SK-N-SH treated with all-trans-retinoic acid at 6 μM for 48 hours (cell line): Measurements from ENCODE around the gene AMPD3.

Experiments
- ATAC-seq: fragments of 200-7000 bp; cut with Tn5 transposase; 3 replicates; pipeline ENCODE4 v1.9.1; 2020; ENCODE audit warnings: mild to moderate bottlenecking, moderate library complexity
- ARNTL ChIP-seq: fragments of 450-650 bp; formaldehyde crosslinking; IDR thresholded peaks from 2 replicates; pipeline ENCODE4 v1.5.0; 2020; ENCODE audit warnings: low read depth, mild to moderate bottlenecking, moderate library complexity, borderline replicate concordance
- BACH2 ChIP-seq: fragments of 250-450 bp; sonication (Bioruptor Pico); IDR thresholded peaks from 2 replicates; pipeline ENCODE4 v1.9.0; 2021; ENCODE audit warnings: mild to moderate bottlenecking, borderline replicate concordance
- ESRRG ChIP-seq: fragments of 250-450 bp; sonication (Bioruptor Pico); IDR thresholded peaks from 2 replicates; pipeline ENCODE4 v1.6.1; 2021; ENCODE audit warnings: mild to moderate bottlenecking
- GLIS3 ChIP-seq: fragments of 250-450 bp; sonication (Bioruptor Pico); IDR thresholded peaks from 2 replicates; pipeline ENCODE4 v1.5.0; 2020; ENCODE audit warnings: mild to moderate bottlenecking, moderate library complexity
- ISL1 ChIP-seq: fragments of 250-450 bp; sonication (Bioruptor Pico); IDR thresholded peaks from 2 replicates; pipeline ENCODE4 v2.1.2; 2022; ENCODE audit warnings: mild to moderate bottlenecking, moderate library complexity
- OSR1 ChIP-seq: fragments of 250-450 bp; sonication (Bioruptor Pico); IDR thresholded peaks from 2 replicates; pipeline ENCODE4 v1.8.0; 2022; ENCODE audit warnings: moderate library complexity, mild to moderate bottlenecking, inconsistent platforms
- POU6F1 ChIP-seq: fragments of 250-450 bp; sonication (Bioruptor Pico); IDR thresholded peaks from 2 replicates; pipeline ENCODE4 v1.8.0; 2021; ENCODE audit warnings: low read depth, mild to moderate bottlenecking, moderate library complexity, borderline replicate concordance
- PPARA ChIP-seq: fragments of 250-450 bp; sonication (Bioruptor Pico); IDR thresholded peaks from 2 replicates; pipeline ENCODE4 v1.5.0; 2020; ENCODE audit warnings: mild to moderate bottlenecking, borderline replicate concordance
- RARB ChIP-seq: fragments of 250-450 bp; sonication (Bioruptor Pico); IDR thresholded peaks from 2 replicates; pipeline ENCODE4 v1.8.0; 2021; ENCODE audit warnings: mild to moderate bottlenecking, moderate library complexity
- SNAI2 ChIP-seq: fragments of 250-450 bp; sonication (Bioruptor Pico); IDR thresholded peaks from 2 replicates; pipeline ENCODE4 v1.5.0; 2020; ENCODE audit warnings: mild to moderate bottlenecking, moderate library complexity
- TCF4 ChIP-seq: fragments of 250-450 bp; sonication (Bioruptor Pico); IDR thresholded peaks from 2 replicates; pipeline ENCODE4 v1.8.0; 2021; ENCODE audit warnings: mild to moderate bottlenecking, moderate library complexity, borderline replicate concordance
- TOX ChIP-seq: fragments of 250-450 bp; sonication (Bioruptor Pico); IDR thresholded peaks from 2 replicates; pipeline ENCODE4 v1.8.0; 2021; ENCODE audit warnings: mild to moderate bottlenecking, moderate library complexity, borderline replicate concordance
- ZC3H10 ChIP-seq: fragments of 250-450 bp; sonication (Bioruptor Pico); IDR thresholded peaks from 2 replicates; pipeline ENCODE4 v1.5.1; 2021; ENCODE audit warnings: mild to moderate bottlenecking, moderate library complexity
- ZFP3 ChIP-seq: fragments of 250-450 bp; sonication (Bioruptor Pico); IDR thresholded peaks from 2 replicates; pipeline ENCODE4 v1.5.0; 2020; ENCODE audit warnings: mild to moderate bottlenecking, moderate library complexity
- ZFP30 ChIP-seq: fragments of 450-650 bp; formaldehyde crosslinking; IDR thresholded peaks from 2 replicates; pipeline ENCODE4 v1.5.0; 2022; ENCODE audit warnings: mild to moderate bottlenecking, moderate library complexity
- ZNF565 ChIP-seq: fragments of 450-650 bp; formaldehyde crosslinking; conservative IDR thresholded peaks from 2 replicates; pipeline ENCODE4 v1.5.0; 2020; ENCODE audit warnings: low read depth, mild to moderate bottlenecking, moderate library complexity
- ZNF70 ChIP-seq: fragments of 450-650 bp; formaldehyde crosslinking; IDR thresholded peaks from 2 replicates; pipeline ENCODE4 v1.5.0; 2020; ENCODE audit warnings: mild to moderate bottlenecking, moderate library complexity
- ZNF8 ChIP-seq: fragments of 450-650 bp; formaldehyde crosslinking; IDR thresholded peaks from 2 replicates; pipeline ENCODE4 v1.5.0; 2020; ENCODE audit warnings: mild to moderate bottlenecking, moderate library complexity
- TF ChIP-seq, protein P1 (sequence below): fragments of 250-450 bp; sonication (Bioruptor Pico); IDR thresholded peaks from 2 replicates; pipeline ENCODE4 v1.5.1; 2020; ENCODE audit warnings: low read depth, mild to moderate bottlenecking, moderate library complexity
- TF ChIP-seq, protein P2 (sequence below): fragments of 250-450 bp; sonication (Bioruptor Pico); IDR thresholded peaks from 2 replicates; pipeline ENCODE4 v1.5.0; 2020; ENCODE audit warnings: mild to moderate bottlenecking, moderate library complexity
- TF ChIP-seq, protein P3 (sequence below): fragments of 250-450 bp; sonication (Bioruptor Pico); IDR thresholded peaks from 2 replicates; pipeline ENCODE4 v1.8.0; 2020; ENCODE audit warnings: mild to moderate bottlenecking, moderate library complexity, borderline replicate concordance

The AMPD3 gene

DNA sequence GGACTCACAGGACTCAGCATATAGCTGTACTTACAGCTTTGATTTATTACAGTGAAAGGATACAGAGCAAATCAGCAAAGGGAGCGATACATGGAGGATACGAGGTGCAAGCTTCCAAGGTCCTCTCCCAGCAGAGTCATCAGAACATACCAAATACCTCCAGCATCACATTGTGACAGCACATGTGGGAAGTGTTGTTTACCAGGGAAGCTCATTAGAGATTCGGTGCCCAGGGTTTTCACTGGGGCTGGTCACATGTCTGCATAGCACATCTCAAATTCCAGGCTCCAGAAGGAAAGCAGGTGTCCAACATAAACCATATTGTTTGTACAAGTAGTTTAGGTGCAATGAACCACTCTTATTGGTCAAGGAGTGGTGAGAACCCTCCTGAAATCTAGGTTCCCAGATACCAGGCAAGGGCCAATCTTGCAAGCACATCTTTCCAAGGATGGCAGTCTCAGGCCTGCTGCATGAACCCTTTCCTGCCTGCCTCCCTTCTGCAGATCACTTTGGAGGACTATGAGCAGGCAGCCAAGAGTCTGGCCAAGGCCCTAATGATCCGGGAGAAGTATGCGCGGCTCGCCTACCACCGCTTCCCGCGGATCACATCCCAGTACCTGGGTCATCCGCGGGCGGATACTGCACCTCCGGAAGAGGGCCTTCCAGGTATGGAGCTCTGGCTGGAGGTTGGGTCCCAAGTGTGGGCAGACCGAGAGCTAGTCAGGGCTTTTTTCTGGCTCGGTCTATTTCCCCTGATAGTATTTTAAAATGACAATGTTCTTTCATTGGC is 26.7 kb downstream of the AMPD3 start:
- ATAC-seq: no peak
- no peak for TF ChIP-seq ZNF70 (CRISPR knock-in tag)
- no peak for TF ChIP-seq BACH2 (CRISPR knock-in tag)
- TF ChIP-seq ARNTL: no peak
- no peak for TF ChIP-seq RARB (CRISPR knock-in tag)
- TF ChIP-seq OSR1 (CRISPR knock-in tag): no peak
- no peak for TF ChIP-seq GLIS3 (CRISPR knock-in tag)
- no peak for TF ChIP-seq ZFP3 (CRISPR knock-in tag)

DNA sequence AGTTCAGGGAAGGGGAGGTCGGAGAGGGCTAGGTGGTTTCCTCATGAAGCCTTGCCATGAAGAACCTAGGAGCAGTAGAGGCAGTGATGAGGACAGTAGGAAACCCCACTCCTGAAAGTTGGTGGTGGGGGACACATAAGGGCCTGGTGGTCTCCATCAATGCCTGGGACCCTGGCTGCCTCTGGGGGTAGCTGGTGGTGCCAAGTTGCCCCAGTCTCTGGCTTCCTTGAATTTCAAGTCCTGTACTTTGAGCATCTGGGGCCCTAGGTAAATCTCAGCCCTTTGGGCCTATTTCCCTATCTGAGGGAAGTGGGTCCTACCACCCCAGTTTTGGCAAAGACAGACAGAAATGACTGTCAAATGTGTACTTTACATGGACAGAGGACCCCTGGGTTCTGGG is 28.1 kb downstream of the AMPD3 start:
- ATAC-seq: no peak
- no peak for TF ChIP-seq POU6F1 (CRISPR knock-in tag)
- no peak for TF ChIP-seq ARNTL
- no peak for TF ChIP-seq TCF4 (CRISPR knock-in tag)
- TF ChIP-seq RARB (CRISPR knock-in tag): no peak
- TF ChIP-seq ZC3H10 (CRISPR knock-in tag): no peak
- TF ChIP-seq GLIS3 (CRISPR knock-in tag): no peak
- TF ChIP-seq ZFP3 (CRISPR knock-in tag): no peak

DNA sequence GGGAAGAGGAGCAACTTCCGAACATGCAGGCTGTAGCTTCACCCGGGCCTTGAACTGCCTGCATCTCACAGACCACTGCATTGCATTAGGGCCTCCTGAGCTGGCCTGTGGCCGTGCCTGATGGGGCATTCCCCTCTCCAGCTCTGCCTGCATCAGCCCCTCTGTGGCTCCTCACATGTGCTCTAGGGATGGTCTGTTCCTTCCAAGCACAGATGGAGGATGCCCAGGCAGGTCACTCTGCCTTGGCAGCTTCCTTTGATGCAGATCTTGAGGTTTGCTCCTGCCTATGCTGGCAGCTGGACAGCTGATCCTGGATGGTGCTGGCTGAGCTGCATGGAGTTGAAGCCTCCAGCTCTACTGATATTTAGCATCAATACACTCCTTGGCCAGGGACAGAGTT is 28.5 kb downstream of the AMPD3 start:
- ATAC-seq: no peak
- TF ChIP-seq, protein P1, sequence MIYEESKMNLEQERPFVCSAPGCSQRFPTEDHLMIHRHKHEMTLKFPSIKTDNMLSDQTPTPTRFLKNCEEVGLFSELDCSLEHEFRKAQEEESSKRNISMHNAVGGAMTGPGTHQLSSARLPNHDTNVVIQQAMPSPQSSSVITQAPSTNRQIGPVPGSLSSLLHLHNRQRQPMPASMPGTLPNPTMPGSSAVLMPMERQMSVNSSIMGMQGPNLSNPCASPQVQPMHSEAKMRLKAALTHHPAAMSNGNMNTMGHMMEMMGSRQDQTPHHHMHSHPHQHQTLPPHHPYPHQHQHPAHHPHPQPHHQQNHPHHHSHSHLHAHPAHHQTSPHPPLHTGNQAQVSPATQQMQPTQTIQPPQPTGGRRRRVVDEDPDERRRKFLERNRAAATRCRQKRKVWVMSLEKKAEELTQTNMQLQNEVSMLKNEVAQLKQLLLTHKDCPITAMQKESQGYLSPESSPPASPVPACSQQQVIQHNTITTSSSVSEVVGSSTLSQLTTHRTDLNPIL: no peak
- no peak for TF ChIP-seq ESRRG (CRISPR knock-in tag)
- no peak for TF ChIP-seq ZNF8 (CRISPR knock-in tag)
- TF ChIP-seq ZC3H10 (CRISPR knock-in tag): no peak
- no peak for TF ChIP-seq ZNF70 (CRISPR knock-in tag)
- no peak for TF ChIP-seq TOX
- no peak for TF ChIP-seq ZFP30
- no peak for TF ChIP-seq ISL1 (CRISPR knock-in tag)

- no peak for TF ChIP-seq ZFP3 (CRISPR knock-in tag)
- no peak for ATAC-seq
Measured at GRCh38 chr11:10484461-10485180, 29.6 kb downstream of the AMPD3 start.

- TF ChIP-seq SNAI2 (no peak), GLIS3 (CRISPR knock-in tag) (no peak), PPARA (no peak), ARNTL (no peak), POU6F1 (CRISPR knock-in tag) (no peak), ISL1 (CRISPR knock-in tag) (no peak), BACH2 (CRISPR knock-in tag) (no peak), TCF4 (CRISPR knock-in tag) (no peak), ZFP3 (CRISPR knock-in tag) (no peak), ZNF565 (no peak), ZFP30 (no peak), OSR1 (CRISPR knock-in tag) (no peak), RARB (CRISPR knock-in tag) (no peak)
- TF ChIP-seq, protein P2, sequence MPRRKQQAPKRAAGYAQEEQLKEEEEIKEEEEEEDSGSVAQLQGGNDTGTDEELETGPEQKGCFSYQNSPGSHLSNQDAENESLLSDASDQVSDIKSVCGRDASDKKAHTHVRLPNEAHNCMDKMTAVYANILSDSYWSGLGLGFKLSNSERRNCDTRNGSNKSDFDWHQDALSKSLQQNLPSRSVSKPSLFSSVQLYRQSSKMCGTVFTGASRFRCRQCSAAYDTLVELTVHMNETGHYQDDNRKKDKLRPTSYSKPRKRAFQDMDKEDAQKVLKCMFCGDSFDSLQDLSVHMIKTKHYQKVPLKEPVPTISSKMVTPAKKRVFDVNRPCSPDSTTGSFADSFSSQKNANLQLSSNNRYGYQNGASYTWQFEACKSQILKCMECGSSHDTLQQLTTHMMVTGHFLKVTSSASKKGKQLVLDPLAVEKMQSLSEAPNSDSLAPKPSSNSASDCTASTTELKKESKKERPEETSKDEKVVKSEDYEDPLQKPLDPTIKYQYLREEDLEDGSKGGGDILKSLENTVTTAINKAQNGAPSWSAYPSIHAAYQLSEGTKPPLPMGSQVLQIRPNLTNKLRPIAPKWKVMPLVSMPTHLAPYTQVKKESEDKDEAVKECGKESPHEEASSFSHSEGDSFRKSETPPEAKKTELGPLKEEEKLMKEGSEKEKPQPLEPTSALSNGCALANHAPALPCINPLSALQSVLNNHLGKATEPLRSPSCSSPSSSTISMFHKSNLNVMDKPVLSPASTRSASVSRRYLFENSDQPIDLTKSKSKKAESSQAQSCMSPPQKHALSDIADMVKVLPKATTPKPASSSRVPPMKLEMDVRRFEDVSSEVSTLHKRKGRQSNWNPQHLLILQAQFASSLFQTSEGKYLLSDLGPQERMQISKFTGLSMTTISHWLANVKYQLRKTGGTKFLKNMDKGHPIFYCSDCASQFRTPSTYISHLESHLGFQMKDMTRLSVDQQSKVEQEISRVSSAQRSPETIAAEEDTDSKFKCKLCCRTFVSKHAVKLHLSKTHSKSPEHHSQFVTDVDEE (CRISPR knock-in tag): no peak
- TF ChIP-seq, protein P3, sequence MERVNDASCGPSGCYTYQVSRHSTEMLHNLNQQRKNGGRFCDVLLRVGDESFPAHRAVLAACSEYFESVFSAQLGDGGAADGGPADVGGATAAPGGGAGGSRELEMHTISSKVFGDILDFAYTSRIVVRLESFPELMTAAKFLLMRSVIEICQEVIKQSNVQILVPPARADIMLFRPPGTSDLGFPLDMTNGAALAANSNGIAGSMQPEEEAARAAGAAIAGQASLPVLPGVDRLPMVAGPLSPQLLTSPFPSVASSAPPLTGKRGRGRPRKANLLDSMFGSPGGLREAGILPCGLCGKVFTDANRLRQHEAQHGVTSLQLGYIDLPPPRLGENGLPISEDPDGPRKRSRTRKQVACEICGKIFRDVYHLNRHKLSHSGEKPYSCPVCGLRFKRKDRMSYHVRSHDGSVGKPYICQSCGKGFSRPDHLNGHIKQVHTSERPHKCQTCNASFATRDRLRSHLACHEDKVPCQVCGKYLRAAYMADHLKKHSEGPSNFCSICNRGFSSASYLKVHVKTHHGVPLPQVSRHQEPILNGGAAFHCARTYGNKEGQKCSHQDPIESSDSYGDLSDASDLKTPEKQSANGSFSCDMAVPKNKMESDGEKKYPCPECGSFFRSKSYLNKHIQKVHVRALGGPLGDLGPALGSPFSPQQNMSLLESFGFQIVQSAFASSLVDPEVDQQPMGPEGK (CRISPR knock-in tag): no peak
- ATAC-seq: no peak
Measured at GRCh38 chr11:10485646-10486045, 30.6 kb downstream of the AMPD3 start.
